Measurements from ENCODE around the gene SCAP.
"Not testable (repeated sequence)": the region's sequence is repeated elsewhere in the genome, so short reads cannot be mapped to it uniquely, and the experiment has no call there.

Gene SCAP

DNA sequence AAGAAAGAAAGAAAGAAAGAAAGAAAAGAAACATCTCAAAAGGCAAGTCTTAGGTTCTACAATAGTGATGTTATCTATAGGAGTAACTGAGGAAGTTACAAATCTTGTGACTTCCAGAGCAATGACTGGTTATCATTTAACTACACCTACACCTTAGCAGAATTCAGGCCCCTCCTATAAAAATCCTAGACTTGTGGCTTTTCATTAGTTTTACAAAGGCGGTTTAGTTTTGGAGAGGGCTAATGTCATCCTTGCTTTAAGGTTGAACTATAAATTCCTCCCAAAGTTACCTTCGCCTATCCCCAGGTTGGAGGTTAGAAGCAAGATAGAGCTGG is 4.1 kb upstream of the SCAP start:
- FAIRE-seq, result no peak

GRCh38 chr3:47478022-47478421 is 2.3 kb upstream of the SCAP start:
- no peak for FAIRE-seq

DNA sequence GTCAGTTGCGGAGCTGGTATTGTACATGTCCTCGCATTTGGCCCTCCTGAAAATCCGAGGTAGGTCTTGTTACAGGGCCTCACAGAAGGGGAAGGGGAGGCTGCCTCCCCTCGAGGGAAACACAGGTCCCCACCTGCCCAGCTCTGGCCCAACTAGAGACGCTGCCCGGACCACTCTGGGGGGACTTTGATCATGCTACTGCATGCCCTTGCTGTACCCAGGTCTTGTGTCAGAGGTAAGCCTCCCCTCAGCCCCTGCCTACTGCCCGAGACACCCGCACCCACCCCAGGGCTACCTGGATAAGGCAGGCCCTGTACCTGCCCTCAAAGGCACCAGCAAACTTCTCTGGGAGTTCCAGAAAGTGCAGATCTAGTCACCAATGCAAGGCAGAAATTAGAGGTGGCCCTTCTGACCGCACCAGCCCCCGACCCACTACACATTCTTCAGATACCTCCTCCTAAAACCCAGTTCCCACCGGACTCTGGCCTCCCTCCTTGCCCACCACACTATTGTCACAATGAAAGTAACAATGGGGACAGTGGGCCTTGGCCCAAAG is 981 bp upstream of the SCAP start:
- no peak for FAIRE-seq

DNA sequence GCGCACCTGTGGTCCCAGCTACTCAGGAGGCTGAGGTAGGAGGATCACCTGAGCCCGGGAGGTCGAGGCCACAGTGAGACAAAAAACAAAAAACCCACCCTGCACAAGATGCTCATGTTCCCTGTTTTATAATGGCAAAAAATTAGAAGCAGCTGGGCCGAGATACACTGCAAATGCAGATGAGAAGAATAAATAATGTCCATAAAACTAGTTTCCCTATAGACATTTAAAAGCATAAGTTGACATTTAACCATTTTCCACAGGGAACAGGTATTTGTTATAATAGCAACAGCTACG is 537 bp upstream of the SCAP start:
- no peak for FAIRE-seq

DNA sequence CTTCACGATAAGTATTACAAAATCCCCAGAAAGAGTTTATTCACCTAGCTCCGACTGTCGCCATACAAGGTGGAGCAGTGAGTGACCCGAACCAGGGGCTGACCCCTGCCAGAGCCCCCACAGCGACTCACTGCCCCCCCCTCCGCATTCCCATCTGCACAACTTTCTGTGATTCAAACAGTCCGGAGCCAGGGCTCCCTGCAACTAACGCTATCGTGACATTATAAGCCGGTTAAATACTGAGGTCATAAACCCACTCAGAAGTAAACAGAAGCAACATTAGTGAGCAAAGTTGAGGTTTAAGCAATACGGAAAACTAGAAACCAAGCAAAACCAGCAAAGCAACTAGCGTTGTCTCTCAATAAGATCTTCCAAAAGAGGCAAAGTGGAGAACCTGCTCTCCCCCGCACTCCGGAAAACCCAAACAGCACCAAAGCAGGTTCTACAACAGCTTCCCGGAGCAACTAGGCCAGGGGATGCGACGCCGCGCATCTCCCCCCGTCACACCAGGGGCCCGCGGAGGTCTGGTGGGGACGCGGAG is 642 bp downstream of the SCAP start:
- FAIRE-seq, result no peak

GRCh38 chr3:47473391-47473790 is 2.4 kb downstream of the SCAP start:
- no peak for FAIRE-seq

DNA sequence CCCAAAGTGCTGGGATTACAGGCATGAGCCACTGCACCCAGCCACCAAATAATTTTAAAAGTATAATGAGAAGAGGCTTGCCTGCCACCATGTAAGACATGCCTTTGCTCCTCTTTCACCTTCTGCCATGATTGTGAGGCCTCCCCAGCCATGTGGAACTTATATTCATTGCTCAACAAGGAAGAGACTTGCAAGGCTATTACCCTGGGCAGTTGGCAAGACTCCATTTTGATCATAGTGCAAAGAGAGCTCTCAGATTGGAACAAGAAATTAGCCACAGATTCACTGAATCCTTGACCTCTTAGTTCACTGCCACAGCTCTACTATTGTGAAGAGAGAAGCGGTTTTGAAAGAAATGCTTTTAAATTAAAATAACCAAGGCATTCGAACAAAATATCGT is 6.1 kb downstream of the SCAP start:
- no peak for FAIRE-seq

DNA sequence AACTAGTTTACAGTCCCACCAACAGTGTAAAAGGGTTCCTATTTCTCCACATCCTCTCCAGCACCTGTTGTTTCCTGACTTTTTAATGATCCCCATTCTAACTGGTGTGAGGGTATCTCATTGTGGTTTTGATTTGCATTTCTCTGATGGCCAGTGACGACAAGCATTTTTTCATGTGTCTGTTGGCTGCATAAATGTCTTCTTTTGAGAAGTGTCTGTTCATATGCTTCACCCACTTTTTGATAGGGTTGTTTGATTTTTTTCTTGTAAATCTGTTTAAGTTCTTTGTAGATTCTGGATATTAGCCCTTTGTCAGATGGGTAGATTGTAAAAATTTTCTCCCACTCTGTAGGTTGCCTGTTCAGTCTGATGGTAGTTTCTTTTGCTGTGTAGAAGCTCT is 7.4 kb downstream of the SCAP start:
- FAIRE-seq, result not testable (repeated sequence)

GRCh38 chr3:47464588-47464987 is 11.2 kb downstream of the SCAP start:
- FAIRE-seq, result no peak

- FAIRE-seq, result not testable (repeated sequence)
Observed at GRCh38 chr3:47459534-47460085, 16.1 kb downstream of the SCAP start.

- no peak for FAIRE-seq
Observed at GRCh38 chr3:47456984-47457383, 18.8 kb downstream of the SCAP start.

DNA sequence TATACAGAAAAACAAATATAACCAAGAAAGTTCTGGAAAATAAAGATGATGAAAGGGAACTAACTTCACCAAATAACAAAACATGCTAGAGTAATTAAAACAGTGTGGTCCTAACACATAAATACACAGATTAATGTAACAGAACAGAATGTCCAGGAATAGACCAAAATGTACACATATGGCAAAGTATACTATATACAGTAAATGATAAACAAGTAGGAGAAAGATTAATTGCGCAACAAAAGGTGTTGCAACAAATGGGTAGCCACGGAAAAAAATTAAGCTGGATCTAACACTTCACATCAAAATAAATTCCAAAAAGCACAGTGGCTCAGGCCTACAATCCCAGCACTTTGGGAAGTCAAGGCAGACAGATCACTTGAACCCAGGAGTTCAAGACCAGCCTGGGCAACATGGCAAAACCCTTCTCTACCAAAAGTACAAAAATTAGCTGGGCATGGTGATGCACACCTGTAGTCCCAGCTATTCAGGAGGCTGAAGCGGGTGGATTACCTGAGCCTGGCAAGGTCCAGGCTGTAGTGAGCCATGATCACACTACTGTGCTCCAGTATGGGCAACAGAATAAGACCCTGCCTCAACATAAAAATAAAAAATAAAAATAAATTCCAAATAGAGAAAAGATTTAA is 19.8 kb downstream of the SCAP start:
- no peak for FAIRE-seq

GRCh38 chr3:47452453-47453215 is 23.1 kb downstream of the SCAP start:
- no peak for FAIRE-seq

- no peak for FAIRE-seq
Observed at GRCh38 chr3:47444103-47444502, 31.6 kb downstream of the SCAP start.

- no peak for FAIRE-seq
Observed at GRCh38 chr3:47443611-47443995, 32.1 kb downstream of the SCAP start.

GRCh38 chr3:47441796-47442551 is 33.8 kb downstream of the SCAP start:
- FAIRE-seq, result no peak

DNA sequence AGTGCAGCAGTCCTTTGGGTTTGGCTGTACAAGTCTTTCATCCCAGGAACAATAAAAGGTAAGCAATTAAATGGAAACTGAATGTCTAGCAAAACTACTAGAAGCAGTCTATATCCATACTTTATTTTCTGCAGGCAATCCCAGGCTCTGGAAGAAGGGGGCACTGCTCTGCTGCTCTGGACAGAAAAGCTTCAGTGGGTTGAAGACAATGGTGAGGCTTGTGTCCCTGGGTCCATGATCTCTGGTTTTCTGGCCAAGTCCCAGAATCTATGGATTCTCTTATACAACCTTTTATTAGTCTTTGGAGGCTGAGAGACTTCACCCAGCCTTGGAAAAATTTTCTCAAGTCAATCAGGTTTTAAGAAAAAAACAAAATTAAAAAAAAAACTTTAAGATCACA is 35.6 kb downstream of the SCAP start:
- FAIRE-seq, result no peak

DNA sequence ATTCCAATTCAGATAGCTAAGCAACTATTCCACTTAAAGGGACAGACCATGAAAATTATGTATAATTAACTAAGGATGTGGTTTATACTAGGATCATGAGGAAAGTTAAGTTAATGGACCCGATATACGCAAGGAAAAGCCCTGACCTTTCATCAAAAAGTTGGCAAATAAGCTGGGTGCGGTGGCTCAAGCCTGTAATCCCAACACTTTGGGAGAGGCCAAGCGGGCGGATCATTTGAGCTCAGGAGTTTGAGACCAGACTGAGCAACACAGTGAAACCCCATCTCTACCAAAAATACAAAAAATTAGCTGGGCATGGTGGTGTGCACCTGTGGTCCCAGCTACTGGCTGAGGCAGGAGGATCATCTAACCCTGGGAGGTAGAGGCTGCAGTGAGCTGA is 39.6 kb downstream of the SCAP start:
- FAIRE-seq, result no peak

DNA sequence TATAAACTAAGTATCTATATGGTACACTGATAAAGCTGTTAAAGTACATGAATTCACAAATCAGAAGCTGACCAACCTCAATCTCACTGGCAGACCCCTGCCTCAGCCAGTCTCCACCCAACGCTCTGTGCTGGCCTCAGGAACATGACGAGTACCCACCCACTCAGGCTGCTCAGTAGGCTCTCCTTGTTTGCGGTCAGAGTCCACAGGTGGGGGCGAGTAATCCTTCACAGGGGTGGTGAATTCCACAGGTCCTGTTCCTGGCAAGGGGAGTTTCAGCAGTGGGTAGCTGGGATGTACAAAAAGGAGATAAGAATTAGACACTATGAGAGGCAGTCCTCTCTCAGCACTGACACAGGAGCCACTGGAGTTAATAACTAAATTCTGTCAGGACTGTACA is 40.9 kb downstream of the SCAP start:
- FAIRE-seq, result no peak

- FAIRE-seq, result peak; percentile 14
Observed at GRCh38 chr3:47433796-47434195, 41.9 kb downstream of the SCAP start.

- FAIRE-seq, result no peak
Observed at GRCh38 chr3:47432673-47433072, 43.1 kb downstream of the SCAP start.

DNA sequence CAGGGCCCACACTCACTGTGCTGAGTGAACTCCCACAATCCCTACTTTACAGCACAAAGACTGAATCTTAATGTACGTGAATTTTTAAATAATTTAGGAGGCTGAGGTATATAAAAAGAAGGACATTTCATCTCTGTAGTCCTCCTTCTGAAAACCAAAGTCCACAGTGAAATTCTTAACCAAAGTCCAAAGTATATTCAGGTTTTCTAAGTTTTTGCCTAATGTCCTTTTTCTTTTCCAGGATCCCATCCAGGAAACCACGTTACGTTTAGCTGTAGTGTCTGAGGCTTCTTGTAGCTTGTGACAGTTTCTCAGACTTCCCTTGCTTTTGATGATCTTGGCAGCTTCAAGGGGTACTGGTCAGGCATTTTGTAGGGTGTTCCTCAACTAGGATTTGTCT is 44.5 kb downstream of the SCAP start:
- FAIRE-seq, result no peak

- no peak for FAIRE-seq
Observed at GRCh38 chr3:47430606-47431005, 45.1 kb downstream of the SCAP start.
